ENCODE data around the gene KY.

Gene KY

DNA sequence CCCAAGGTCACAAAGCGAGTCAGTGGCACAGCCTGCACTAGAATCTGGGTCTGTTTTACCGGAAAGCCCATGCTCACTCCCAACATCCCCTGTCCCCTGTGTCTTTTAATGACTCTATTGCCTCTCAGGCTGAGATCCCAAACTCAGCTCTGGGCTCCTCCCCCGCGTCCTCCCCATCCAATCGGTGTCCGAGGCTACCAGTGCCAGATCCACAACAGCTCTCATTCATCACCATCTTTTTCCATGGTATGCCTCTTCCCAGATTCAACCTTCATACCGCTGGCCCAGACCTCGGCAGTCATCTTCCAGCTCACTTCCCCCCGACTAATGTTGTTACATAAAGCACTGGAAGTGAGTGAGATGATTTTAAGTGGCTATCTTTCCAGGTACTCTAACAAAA, 16.1 kb upstream of the KY start:
- no peaks in the 10 kb centered on the region for H3K36me3 ChIP-seq (replicated peaks)
- in situ Hi-C loops (cut with HindIII; ENCODE audit: low pct_ligation_motif_present, low sequenced_read_pairs) = no loop called here
- DNase-seq = no peak
- TF ChIP-seq CTCF (IDR thresholded peaks at IDR 0.05; ENCODE audit: low read depth, low read length, missing control alignments) = no peak
- H3K27ac ChIP-seq = no peak overlapping the region
- no peaks in the 10 kb centered on the region for H3K27me3 ChIP-seq (replicated peaks)
- no peak overlapping the region for H3K4me3 ChIP-seq (ENCODE audit: low read depth, low read length)

DNA sequence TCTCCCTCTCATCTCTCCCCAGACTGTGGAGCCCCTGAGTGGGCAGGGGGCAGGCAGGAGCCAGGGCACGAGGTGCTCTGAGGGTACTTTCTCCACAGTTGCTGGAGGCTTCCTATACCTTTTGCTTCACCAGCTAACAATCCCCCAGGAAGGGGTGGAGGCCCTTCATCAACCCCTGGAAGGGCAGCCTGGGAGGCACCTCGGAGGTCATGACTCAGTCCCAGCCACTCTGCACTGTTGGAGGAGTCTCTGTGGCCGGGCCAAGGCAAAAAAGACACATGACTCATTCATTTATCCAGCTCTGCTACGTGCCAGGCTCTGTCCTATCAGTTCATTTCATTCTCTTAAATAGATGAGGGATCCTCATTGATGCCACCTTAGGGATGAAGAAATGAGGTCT, 15.6 kb upstream of the KY start:
- H3K36me3 ChIP-seq (replicated peaks) = no peaks in the 10 kb centered on the region
- peak; percentile 64 for DNase-seq
- no peaks in the 10 kb centered on the region for H3K27me3 ChIP-seq (replicated peaks)
- H3K27ac ChIP-seq = no peak overlapping the region
- in situ Hi-C loops (cut with HindIII; ENCODE audit: low pct_ligation_motif_present, low sequenced_read_pairs) = no loop called here
- H3K4me3 ChIP-seq (ENCODE audit: low read depth, low read length) = no peak overlapping the region
- TF ChIP-seq CTCF (IDR thresholded peaks at IDR 0.05; ENCODE audit: low read depth, low read length, missing control alignments) = no peak

- no peak for TF ChIP-seq CTCF (IDR thresholded peaks at IDR 0.05; ENCODE audit: low read depth, low read length, missing control alignments)
- in situ Hi-C loops (cut with HindIII; ENCODE audit: low pct_ligation_motif_present, low sequenced_read_pairs) = no loop called here
- Histone ChIP-seq H3K27ac (no peak overlapping the region), H3K27me3 (replicated peaks) (no peaks in the 10 kb centered on the region), H3K36me3 (replicated peaks) (no peaks in the 10 kb centered on the region), H3K4me3 (ENCODE audit: low read depth, low read length) (no peak overlapping the region)
- DNase-seq = no peak
Measured at GRCh38 chr3:134666052-134666451, 15.2 kb upstream of the KY start.

- H3K36me3 ChIP-seq (replicated peaks) = no peaks in the 10 kb centered on the region
- no peak overlapping the region for H3K27ac ChIP-seq
- H3K4me3 ChIP-seq (ENCODE audit: low read depth, low read length) = no peak overlapping the region
- DNase-seq = no peak
- no peaks in the 10 kb centered on the region for H3K27me3 ChIP-seq (replicated peaks)
- no peak for TF ChIP-seq CTCF (IDR thresholded peaks at IDR 0.05; ENCODE audit: low read depth, low read length, missing control alignments)
- in situ Hi-C loops (cut with HindIII; ENCODE audit: low pct_ligation_motif_present, low sequenced_read_pairs) = no loop called here
Measured at GRCh38 chr3:134665243-134665642, 14.4 kb upstream of the KY start.

- no peak for TF ChIP-seq CTCF (IDR thresholded peaks at IDR 0.05; ENCODE audit: low read depth, low read length, missing control alignments)
- no peaks in the 10 kb centered on the region for H3K36me3 ChIP-seq (replicated peaks)
- in situ Hi-C loops (cut with HindIII; ENCODE audit: low pct_ligation_motif_present, low sequenced_read_pairs) = no loop called here
Measured at GRCh38 chr3:134663721-134664456, 13.1 kb upstream of the KY start.

DNA sequence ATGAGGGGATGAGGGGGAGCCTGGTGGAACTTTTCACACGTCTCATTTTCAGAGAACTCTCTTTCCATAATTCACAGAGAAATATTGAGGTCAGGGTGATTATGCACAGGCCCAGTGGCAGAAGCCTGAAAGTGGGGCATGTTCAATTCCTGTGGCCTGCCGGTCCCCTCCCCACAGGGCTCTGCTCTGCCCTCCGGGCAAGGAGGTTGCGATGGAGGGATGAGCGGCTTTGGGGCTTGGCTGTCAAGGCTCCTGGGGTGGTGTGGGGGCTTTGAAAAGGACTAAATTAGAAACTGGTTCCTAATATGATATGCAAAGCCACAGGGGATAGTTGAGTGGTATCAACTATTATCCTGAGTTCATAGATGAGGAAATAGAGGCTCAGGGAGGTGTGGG, 9.2 kb upstream of the KY start:
- in situ Hi-C loops (cut with HindIII; ENCODE audit: low pct_ligation_motif_present, low sequenced_read_pairs) = no loop called here
- no peak for TF ChIP-seq CTCF (IDR thresholded peaks at IDR 0.05; ENCODE audit: low read depth, low read length, missing control alignments)
- no peaks in the 10 kb centered on the region for H3K36me3 ChIP-seq (replicated peaks)
- no peak overlapping the region for H3K4me3 ChIP-seq (ENCODE audit: low read depth, low read length)
- no peaks in the 10 kb centered on the region for H3K27me3 ChIP-seq (replicated peaks)
- no peak overlapping the region for H3K27ac ChIP-seq
- DNase-seq = no peak

More at GRCh38 chr3:134663721-134664456, 13.1 kb upstream of the KY start:
- no peak overlapping the region for H3K27ac ChIP-seq
- no peaks in the 10 kb centered on the region for H3K27me3 ChIP-seq (replicated peaks)
- peak; percentile 52 for DNase-seq
- no peak overlapping the region for H3K4me3 ChIP-seq (ENCODE audit: low read depth, low read length)

Measured in brain microvascular endothelial cell (primary cell).